ENCODE data around the gene MEGF11.

Gene MEGF11

DNA sequence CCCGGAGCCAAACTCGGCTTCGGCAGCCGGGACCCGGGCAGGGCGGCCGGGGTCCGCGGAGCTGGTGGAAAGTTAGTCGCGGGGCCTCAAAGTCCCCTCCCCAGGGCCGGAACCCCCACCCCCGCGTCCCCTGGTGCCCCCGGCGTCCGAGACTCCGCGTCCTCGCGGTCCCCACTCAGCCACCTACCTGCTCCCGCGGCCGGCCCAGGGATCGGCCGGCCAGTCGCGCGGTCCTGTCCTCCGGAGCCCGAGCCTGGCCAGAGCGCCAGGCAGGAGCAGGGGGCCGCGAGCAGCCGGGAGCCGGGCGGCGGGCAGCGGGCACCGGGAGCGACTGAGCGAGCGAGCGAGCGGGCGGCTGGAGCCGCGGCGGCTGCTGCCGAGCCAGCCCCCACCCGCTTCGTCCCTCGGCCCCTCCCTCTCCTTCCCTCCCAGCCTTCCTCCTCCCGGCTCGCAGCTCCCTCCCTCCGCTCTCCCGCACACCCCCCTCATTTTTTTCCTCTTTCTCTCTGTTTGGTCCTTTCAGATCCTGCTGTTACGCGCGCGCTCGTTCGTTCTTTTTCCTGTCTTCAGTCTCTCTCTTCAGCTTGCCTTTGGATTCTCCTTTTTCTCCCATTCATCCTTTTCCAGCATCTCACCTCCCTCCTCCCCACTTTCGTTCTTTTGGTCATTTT is at the start of gene MEGF11:
Gene MEGF11, minus strand, starts transcription at position 333 of the 671 bp plus-strand sequence. CDS start 125,347 bp downstream, outside the sequence.
- peak; percentile 76 for DNase-seq

- no peak for DNase-seq
These were observed 49.1 kb upstream of the MEGF11 start for GRCh38 chr15:66302489-66303278.

DNA sequence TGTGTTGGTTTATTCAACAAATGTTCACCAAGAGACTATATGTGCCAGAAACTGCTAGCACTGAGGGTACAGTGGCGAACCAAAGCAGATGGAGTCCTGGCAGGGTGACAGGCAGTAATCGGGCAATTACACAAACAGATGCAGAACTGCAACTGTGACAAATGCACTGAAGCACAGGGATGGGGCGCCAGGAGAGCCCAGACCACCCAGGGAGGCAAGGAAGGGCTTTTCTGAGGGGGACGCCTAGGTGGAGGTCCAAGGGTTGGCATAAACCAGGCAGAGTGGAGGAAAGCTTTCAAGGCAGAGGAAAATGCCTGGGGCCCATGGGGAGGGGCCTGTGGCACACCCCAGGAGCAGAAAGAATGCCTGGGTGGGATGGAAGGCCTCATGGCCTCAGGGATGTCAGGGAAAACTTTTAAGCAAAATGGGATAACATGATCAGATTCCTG is 45.3 kb upstream of the MEGF11 start:
- DNase-seq: no peak

GRCh38 chr15:66296186-66296585 is 42.6 kb upstream of the MEGF11 start:
- DNase-seq: no peak

DNA sequence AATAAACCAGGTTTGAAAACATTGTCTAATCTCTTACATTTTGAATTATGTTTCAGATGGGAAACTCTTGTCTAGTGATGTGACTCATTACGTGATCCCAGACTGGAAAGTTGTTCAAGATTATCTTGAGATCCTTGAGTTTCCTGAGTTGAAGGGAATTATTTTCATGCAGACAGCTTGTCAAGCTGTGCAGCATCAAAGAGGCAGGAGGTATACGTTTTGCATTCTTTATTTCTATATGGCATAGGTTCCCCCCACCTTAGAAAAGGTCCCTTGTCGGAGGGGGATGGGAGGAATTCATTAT is 41.3 kb upstream of the MEGF11 start:
- DNase-seq: no peak

- peak; percentile 34 for DNase-seq
These were observed 40.8 kb upstream of the MEGF11 start for GRCh38 chr15:66294157-66294931.

DNA sequence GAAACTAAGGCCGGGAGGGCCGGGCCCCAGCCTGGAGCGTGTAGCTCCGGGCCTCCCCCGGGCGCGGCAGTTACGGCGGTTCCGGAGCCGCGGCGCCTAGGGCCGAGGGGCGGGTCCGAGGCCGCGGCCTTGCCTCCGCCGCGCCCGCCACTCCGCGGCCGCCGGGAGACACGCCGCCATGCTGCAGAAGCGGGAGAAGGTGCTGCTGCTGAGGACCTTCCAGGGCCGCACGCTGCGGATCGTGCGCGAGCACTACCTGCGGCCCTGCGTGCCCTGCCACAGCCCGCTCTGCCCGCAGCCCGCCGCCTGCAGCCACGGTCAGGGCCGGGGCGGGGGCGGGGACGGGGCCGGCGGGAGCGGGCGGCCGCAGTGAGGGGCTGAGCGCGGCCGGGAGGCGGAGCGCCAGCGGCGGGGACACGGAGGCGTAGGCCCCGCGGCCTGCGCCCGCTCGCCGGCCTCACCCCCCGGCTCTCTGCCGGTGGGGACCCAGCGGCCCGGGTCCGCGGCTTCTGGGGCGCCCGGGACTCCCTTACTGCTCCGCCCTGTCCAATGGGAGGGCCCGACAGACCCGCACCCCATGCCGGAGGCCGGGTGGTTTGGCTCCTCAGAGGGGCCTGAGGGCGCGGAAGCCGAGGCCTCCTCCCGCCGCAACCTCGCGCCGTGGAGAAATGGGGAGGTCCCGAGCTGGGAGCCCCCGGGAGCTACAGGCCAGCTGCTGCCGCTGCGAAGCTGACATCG is 40.0 kb upstream of the MEGF11 start, which contains the start of gene DIS3L:
Gene DIS3L, plus strand, starts transcription at position 150 of the 738 bp plus-strand sequence. Its CDS starts 29 bp downstream, at position 179.
- DNase-seq: peak; percentile 72

GRCh38 chr15:66292571-66293418 is 39.2 kb upstream of the MEGF11 start:
- peak; percentile 72 for DNase-seq

- DNase-seq: no peak
These were observed 38.4 kb upstream of the MEGF11 start for GRCh38 chr15:66291816-66292570.

- no peak for DNase-seq
These were observed 37.0 kb upstream of the MEGF11 start for GRCh38 chr15:66290518-66290917.

DNA sequence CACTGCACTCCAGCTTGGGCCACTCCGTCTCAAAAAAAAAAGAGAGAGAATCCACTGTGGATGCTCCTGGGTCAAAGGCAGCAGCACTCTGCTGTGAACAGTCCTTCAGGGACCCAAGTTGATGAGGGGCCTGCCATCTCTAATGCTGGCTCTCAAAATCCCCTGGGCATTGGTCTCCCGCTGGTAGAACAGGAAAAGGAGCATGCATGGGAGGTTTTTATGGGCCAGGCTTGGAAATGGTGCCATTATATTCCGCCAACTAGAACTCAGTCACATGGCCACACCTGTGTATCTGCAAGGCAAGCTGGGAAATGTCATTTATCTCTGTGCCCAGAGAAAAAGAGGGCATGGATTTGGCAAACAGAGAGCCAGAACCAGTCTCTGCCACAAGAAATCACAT is 36.5 kb upstream of the MEGF11 start:
- DNase-seq: no peak

DNA sequence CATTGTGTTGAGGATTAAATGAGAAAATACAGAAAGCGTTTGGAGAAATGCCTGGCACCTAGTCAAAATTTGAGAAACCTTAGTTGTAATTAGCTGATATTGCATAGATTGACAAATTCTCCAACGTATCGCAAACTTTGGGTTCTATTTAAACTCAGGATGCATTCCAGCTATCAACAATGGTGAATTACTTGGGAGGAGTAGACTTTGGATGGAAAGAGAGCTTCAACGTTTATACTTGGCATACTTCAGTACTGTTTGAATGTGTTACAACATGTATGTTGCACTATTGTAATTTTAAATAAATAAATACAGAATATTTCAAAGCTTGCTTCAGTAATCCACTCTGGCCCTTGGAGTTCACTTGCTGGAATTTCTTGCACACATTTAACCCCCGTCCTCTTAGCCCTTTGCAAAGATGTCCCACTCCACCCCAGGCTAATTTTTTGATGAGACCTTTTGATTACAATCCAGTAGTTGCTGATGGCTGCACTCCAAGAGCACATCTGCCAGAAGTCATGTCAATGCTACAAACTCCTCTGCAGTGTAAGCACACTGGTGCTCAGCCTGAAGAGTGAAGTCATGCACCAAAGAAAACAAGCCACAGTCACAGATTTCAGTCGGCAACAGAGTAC is 35.1 kb upstream of the MEGF11 start:
- DNase-seq: no peak

DNA sequence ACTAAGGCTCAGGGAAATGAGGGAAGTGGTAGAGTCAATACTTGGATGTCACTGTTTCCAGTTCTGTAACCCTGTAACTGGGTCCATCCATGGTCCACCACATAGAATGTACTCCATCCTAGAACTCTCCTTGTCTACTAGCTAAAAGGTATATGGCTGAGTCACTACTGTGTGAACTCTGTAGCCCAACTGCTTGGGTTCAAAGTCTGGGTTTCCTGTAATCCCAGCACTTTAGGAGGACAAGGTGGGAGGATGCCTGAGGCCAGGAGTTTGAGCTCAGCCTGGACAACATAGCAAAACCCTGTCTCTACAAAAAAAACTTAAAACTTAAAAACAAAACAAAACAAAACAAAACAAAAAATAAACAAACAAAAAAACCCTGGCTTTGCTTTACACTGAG is 34.5 kb upstream of the MEGF11 start:
- DNase-seq: no peak

GRCh38 chr15:66287461-66288057 is 34.0 kb upstream of the MEGF11 start:
- peak; percentile 22 for DNase-seq

GRCh38 chr15:66285533-66286280 is 32.2 kb upstream of the MEGF11 start:
- DNase-seq: no peak

GRCh38 chr15:66284271-66284670 is 30.7 kb upstream of the MEGF11 start:
- no peak for DNase-seq

DNA sequence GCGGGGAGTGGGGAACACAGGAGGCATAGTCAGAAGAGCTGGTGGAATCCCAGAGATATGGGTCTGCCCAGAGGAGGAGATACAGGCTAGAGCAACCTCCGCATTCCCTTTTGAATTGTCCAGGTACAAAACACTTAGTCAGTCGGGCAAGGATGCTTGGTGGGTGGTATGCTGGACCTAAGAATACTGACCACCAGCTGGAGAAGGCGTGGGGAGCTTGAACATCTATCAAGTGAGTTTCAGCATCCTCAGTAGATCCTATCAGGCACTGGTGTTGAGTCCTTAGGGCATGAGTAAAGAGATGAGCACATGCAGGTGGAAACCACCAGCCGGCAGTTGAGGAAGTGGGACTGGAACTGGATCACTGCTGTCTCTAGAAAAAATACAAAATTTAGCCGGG is 25.1 kb upstream of the MEGF11 start:
- no peak for DNase-seq

- no peak for DNase-seq
These were observed 24.5 kb upstream of the MEGF11 start for GRCh38 chr15:66278056-66278455.

DNA sequence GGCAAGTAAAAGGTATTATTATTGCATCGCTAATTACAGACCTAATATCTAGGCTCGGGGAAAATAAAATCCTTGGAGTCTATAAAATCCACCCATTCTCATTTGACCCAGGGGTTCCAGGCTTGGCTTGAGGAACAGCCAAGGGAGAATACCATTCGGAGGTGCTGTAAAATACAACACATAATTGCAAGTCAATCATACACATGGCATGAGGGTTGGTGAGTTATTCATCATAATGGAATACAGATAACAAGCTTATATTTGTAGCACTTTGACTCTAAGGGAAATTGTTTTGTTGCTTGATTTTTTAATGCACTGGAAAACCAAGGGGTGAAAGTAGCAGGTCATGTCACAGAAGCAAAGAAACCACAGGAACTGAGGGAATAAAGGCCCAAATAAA is 23.0 kb upstream of the MEGF11 start:
- DNase-seq: no peak

Data from NCI-H146 (cell line).